Stimulated activated CD8-positive, alpha-beta memory T cell treated with anti-CD3 and anti-CD28 coated beads, Interleukin-12 subunit alpha, Interleukin-12 subunit beta, amount 100 ng/mL, for 24 hours (primary cell): ENCODE data around the gene CADPS.

ENCODE experiments used
- DNase-seq: peaks from one replicate; pipeline ENCODE4 v3.0.0-alpha.2; 2020; ENCODE audit errors: extremely low read depth

CADPS gene

GRCh38 chr3:62355703-62356102 lies 519.5 kb downstream of the CADPS start:
- DNase-seq, result no peak
